Heart right ventricle (tissue), 16 donors: Measurements from ENCODE around the gene CFTR. TPM values are rescaled to one million over a fixed set of nuclear protein-coding genes. Genes with fewer than 3 reads are reported as not detected.

Experiments used
- ATAC-seq, 8 donors: fragments of 200-7000 bp; cut with Tn5 transposase; one replicate each; pipeline ENCODE4 v1.9.1; 2020; ENCODE audit warnings: mild to moderate bottlenecking in 8 of 8, moderate library complexity in 8 of 8, moderate number of reproducible peaks in 1 of 8
- DNase-seq, 2 donors: peaks; one replicate each; pipeline ENCODE4 v3.0.0-alpha.2; 2020
- H3K27ac ChIP-seq, 10 donors: fragments of 200-600 bp; sonication (generic) in 2 of 10; one replicate each; pipeline versions ENCODE4 v1.5.0 to v1.8.0; 2020 to 2022; ENCODE audit warnings: mild to moderate bottlenecking in 3 of 10
- H3K27me3 ChIP-seq, 7 donors: fragments of 200-600 bp; one replicate each; pipeline ENCODE4 v1.8.0; 2021 to 2022; ENCODE audit warnings: mild to moderate bottlenecking in 2 of 7
- H3K36me3 ChIP-seq, 9 donors: fragments of 200-600 bp; sonication (generic) in 1 of 9; one replicate each; pipeline versions ENCODE4 v1.5.0 to v1.8.0; 2020 to 2022; ENCODE audit warnings: mild to moderate bottlenecking in 2 of 9
- H3K4me1 ChIP-seq, 9 donors: fragments of 200-600 bp; sonication (generic) in 1 of 9; one replicate each; pipeline versions ENCODE4 v1.5.0 to v1.8.0; 2020 to 2022; ENCODE audit warnings: mild to moderate bottlenecking in 4 of 9
- H3K4me3 ChIP-seq, 10 donors: fragments of 200-600 bp; sonication (generic) in 2 of 10; one replicate each; pipeline versions ENCODE4 v1.5.0 to v1.8.0; 2020 to 2022; ENCODE audit warnings: mild to moderate bottlenecking in 7 of 10, moderate library complexity in 2 of 10
- H3K9me3 ChIP-seq, 11 donors: fragments of 200-600 bp in 10 of 11; sonication (generic) in 2 of 11; one replicate each; pipeline versions ENCODE4 v1.5.0 to v1.8.0; 2013 to 2022; ENCODE audit warnings: mild to moderate bottlenecking in 2 of 11, control low read depth in 1 of 11, moderate library complexity in 1 of 11
- CTCF ChIP-seq, 9 donors: fragments of 200-600 bp; sonication (generic) in 2 of 9; IDR thresholded peaks; one replicate each; pipeline versions ENCODE4 v1.5.0 to v1.8.0; 2021 to 2022; ENCODE audit warnings: antibody characterized with exemption in 9 of 9, mild to moderate bottlenecking in 5 of 9, moderate library complexity in 1 of 9
- WGBS, 2 donors: extraction: QIAGEN DNeasy Blood & Tissue Kit; methylation state at CpG; one replicate each; pipeline ENCODE4 v1.1.7; 2013; ENCODE audit warnings: inconsistent platforms in 1 of 2; 5-methylcytosine and 5-hydroxymethylcytosine counted together
- intact Hi-C, 10 donors: fragments of 100-400 bp; cut with DNase I; formaldehyde crosslinking; loops; one replicate each; pipeline versions ENCODE4 v1.11.1 to v1.14.2; 2022
- polyA plus RNA-seq, 2 donors: library from polyadenylated mRNA; stranded (reverse); fragments of 200-250 nt; gene quantifications; one replicate each; pipeline ENCODE4 v1.2.3, GENCODE V29; 2013
- total RNA-seq, 10 donors: library from RNA; stranded (reverse); fragmentation: NEBNext Ultra II Directional in 3 of 10; extraction: Animal tissue kit (Norgen Biotek cat#: 25700) in 3 of 10; gene quantifications; one replicate each; pipeline versions ENCODE4 v1.2.1 to v1.2.4, GENCODE V29; 2021 to 2023
- donor health status: Arrhythmogenic right ventricular cardiomyopathy.
- donor health status: ischemic (EF 13 %, LVEDD 7.1; RV severe dilation, severe dysfunction).
- donor health status: healthy with polysubstance abuse.
- donor health status: DM: no; HTN: yes; CAD: no.
- donor health status: DM: no; HTN: no; CAD: no.
- donor health status: ischemic (EF 25% LVEDD 6.9; RV normal size, moderate dysfunction).
- donor health status: ischemic (EF 25% LVEDD 5.7; RV mildly dilated, moderate dysfunction).
- donor health status: healthy.
- donor health status: DM: yes; HTN: yes; CAD: no.
- donor health status: Ischemic cardiomyopathy.
- donor health status: ischemic (EF 35%, LVEDD 5.7; RV mildly dilated, moderate dysfunction).
- donor health status: nonischemic (EF 11% LVEDD 7.7; RV severe dilation, severe dysfunction).
- donor health status: DM: yes; HTN: yes; CAD: no.
- donor health status: PGD.
- donor health status: ischemic (EF 29% LVEDD 5.4; RV normal size, mild dysfunction).
- donor health status: nonischemic (EF 23%, LVEDD 6.1; RV moderate dilation, normal function).

CFTR gene
- total and polyA plus RNA-seq, 12 donors, result 0.06 to 0.95 (median 0.25) TPM; not detected in 2

GRCh38 chr7:117612637-117613036, 132.8 kb downstream of the CFTR start:
- H3K9me3 ChIP-seq, result no peaks in the 10 kb centered on the region
- no peaks in the 10 kb centered on the region for H3K4me1 ChIP-seq
- no peaks in the 10 kb centered on the region for H3K27me3 ChIP-seq
- no peak overlapping the region for H3K4me3 ChIP-seq
- intact Hi-C loops, result no loop called here
- no peak overlapping the region for H3K27ac ChIP-seq
- no peaks in the 10 kb centered on the region for H3K36me3 ChIP-seq
- no peak for TF ChIP-seq CTCF (IDR thresholded peaks at IDR 0.05)
- DNase-seq, result no peak
- ATAC-seq, result no peak
- 75 to 85% methylated on average over 3 of the region's 3 CpGs for WGBS, 2 donors

- TF ChIP-seq CTCF (IDR thresholded peaks at IDR 0.05), result no peak
- peaks cover 0 to 5% (median 0%) of the 10 kb centered on the region in 7 donors for H3K27me3 ChIP-seq
- no peaks in the 10 kb centered on the region for H3K36me3 ChIP-seq
- DNase-seq (no peak), ATAC-seq (no peak)
- no peak overlapping the region for H3K27ac ChIP-seq
- 54 to 62% methylated on average over 1 of the region's 1 CpG for WGBS, 2 donors
- no peaks in the 10 kb centered on the region for H3K4me1 ChIP-seq
- no peak overlapping the region for H3K4me3 ChIP-seq
- H3K9me3 ChIP-seq, result no peaks in the 10 kb centered on the region
- intact Hi-C loops, result no loop called here
Measured at GRCh38 chr7:117616694-117617093, 136.9 kb downstream of the CFTR start.

- H3K9me3 ChIP-seq, result no peaks in the 10 kb centered on the region
- intact Hi-C loops, result no loop called here
- no peak overlapping the region for H3K27ac ChIP-seq
- H3K27me3 ChIP-seq, result peaks cover 0 to 5% (median 0%) of the 10 kb centered on the region in 7 donors
- no peaks in the 10 kb centered on the region for H3K36me3 ChIP-seq
- DNase-seq (no peak), ATAC-seq (no peak)
- TF ChIP-seq CTCF (IDR thresholded peaks at IDR 0.05), result no peak
- no peaks in the 10 kb centered on the region for H3K4me1 ChIP-seq
- H3K4me3 ChIP-seq, result no peak overlapping the region
Measured at GRCh38 chr7:117619681-117620080, 139.9 kb downstream of the CFTR start.

GRCh38 chr7:117621075-117621618, 141.3 kb downstream of the CFTR start:
- H3K27ac ChIP-seq, result no peak overlapping the region
- H3K4me3 ChIP-seq, result no peak overlapping the region
- DNase-seq (no peak), ATAC-seq (no peak)
- H3K36me3 ChIP-seq, result no peaks in the 10 kb centered on the region
- H3K27me3 ChIP-seq, result peaks cover 0 to 5% (median 0%) of the 10 kb centered on the region in 7 donors
- intact Hi-C loops, result no loop called here
- H3K4me1 ChIP-seq, result no peaks in the 10 kb centered on the region
- no peak for TF ChIP-seq CTCF (IDR thresholded peaks at IDR 0.05)
- H3K9me3 ChIP-seq, result no peaks in the 10 kb centered on the region
- WGBS, 2 donors, result 67 to 72% methylated on average over 2 of the region's 2 CpGs
